Amygdala (tissue), 56 donors: Measurements from ENCODE around the gene C4orf33.
"Not testable (repeated sequence)": the region's sequence is repeated elsewhere in the genome, so short reads cannot be mapped to it uniquely, and the experiment has no call there.

Source experiments
- DNase-seq, 56 donors: peaks; one replicate each; lab custom pipeline; 2025; lab: John Stamatoyannopoulos, UW

C4orf33 gene, protein sequence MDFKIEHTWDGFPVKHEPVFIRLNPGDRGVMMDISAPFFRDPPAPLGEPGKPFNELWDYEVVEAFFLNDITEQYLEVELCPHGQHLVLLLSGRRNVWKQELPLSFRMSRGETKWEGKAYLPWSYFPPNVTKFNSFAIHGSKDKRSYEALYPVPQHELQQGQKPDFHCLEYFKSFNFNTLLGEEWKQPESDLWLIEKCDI

DNA sequence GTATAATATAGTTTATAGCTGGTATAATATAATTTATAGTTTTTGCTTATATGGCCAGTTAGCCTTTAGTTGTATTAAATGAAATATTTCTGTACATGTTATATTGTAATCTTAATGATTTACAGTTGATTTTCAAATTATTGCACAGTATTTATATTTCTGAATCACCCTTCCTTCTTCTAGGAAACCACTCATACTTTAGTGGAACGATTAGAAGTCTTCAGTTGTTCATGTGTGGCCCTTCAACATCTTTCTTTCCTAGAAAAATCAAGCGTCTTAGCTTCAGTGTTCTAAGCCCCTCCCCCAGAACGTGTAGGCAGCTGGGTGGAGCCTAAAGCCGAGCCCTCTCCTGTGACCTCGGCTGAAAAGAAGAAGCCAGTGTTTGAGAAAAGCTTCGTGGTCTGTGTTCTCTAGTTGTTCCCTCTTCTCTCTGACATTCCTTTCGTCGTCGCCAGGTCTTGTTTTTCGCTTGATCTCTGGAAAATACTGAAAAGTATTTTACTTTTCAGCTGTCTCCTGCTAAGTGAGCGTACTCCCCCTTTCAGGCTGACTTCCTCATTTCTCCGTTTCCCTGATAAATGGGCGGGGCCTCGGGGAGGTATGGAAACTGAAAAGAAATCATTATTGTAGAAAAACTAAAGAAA lies at the start of gene C4orf33:
C4orf33 (plus strand) TSS at position 342 of the 644 bp plus-strand sequence. CDS start 6,459 bp downstream, outside the sequence.
- peak in 48 of 56 donors; percentile 0 to 74 (median 29) for DNase-seq

DNA sequence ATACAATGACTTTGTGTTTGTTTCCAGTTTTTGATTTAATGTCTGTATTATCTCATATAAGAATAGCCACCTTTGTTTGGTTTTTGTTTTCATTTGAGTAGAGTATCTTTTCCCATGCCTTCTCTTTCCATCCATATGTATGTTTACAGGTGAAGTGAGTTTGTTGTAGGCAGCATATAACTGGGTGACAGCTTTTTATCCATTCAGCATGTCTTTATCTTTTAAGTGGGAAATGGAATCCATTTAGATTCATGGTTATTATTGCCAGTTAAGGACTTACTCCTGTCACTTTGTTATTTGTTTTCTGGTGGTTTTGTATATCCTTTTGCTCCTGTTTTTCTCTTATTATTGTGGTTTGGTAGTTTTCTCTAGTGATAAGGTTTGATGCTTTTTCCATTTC lies 36.9 kb upstream of the C4orf33 start:
- no peak for DNase-seq

DNA sequence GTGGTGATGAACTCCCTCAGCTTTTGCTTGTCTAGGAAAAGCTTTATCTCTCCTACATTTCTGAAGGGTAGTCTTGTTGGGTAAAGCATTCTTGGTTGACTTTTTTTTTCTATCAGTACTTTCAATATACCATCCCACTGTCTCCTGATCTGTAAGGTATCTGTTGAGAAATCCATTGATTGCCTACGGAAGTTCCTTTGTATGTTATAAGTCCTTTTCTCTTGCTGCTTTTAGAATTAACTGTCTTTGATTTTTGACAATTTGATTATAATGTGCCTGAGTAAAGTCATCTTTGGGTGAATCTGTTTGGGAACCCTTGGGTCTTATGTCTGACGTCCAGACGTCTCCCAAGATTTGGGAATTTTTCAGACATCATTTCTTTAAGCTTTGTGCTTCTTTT lies 33.4 kb upstream of the C4orf33 start:
- no peak for DNase-seq

DNA sequence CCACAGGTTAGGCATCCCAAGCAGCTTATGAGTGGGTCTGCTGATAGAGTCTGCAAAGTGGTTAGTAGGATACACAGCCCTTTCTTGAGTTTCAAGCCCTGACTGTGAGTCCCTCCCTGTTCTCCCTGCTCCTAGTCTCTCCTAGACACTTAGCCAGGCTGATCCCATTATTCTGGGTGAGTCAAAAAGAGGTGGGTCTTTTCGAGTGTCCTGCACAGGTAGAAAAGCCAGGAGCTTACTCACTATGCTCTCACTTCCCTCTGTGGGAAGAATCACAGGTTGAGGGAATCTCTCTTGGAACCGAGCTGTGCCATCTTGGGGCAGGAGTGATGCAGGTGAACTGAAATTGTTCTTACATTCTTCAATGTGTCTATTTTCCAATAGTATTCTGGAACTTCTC lies 32.3 kb upstream of the C4orf33 start:
- DNase-seq = no peak

DNA sequence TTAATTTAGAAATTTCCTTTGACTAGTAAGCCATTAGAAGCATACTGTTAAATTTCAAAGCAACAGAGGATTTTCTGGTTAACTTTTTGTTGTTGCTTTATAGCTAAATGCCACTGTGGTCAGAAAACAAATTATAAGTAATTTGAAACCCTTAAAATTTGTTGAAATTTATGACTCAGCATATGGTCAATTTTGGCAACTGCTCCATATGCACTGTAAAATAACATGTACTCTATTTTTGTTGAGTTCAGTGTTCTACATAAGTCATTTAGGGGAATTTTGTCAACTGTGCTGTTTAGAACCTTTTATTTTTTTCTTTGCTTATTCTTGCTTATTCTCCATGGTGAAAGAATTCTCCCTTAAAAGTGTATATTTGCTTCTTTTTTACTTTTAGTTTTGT lies 31.2 kb upstream of the C4orf33 start:
- no peak for DNase-seq

DNA sequence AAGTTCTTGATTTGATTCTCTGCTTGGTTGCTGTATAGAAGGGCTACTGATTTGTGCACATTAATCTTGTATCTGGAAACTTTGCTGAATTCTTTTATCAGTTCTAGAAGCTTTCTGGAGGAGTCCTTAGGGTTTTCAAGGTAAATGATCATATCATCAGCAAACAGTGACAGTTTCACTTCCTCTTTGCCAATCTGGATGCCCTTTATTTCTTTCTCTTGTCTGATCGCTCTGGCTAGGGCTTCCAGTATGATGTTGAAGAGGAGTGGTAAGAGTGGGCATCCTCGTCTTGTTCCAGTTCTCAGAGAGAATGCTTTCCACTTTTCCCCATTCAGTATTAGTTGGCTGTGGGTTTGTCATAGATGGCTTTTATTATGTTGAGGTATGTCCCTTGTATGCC lies 26.4 kb upstream of the C4orf33 start:
- DNase-seq = not testable (repeated sequence)

DNA sequence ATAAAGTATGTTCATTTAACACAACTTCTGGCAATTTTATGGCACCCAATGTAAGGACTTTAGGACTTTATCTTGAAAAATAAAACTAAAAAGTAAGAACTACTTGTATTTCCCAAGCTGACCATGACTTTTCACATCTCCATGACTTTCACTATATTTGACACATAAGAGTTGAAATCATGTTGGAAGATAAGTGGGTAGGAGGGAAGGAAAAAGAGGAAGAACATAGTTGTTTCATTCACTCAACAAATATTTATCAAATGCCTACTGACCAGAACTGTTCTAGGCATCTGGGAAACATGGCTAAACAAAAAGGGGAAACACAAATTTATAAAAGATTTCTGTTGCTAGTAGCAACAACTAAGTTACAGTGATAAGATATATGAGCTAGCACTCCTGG lies 18.6 kb upstream of the C4orf33 start:
- no peak for DNase-seq

DNA sequence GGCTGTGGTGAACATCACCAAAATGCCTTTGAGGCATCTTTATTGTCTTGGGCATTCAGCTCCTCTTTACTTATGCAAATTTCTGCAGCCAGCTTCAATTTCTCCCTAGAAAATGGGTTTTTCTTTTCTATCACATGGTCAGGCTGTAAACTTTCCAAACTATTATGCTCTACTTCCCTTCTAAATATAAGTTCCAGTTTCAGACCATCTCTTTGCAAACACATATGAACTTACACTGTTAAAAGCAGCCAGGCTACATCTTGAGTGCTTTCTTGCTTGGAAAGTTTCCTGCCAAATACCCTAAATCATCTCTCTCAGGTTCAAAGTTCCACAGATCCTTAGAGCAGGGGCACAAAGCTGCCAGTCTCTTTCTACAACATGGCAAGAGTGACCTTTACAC lies 15.8 kb upstream of the C4orf33 start:
- DNase-seq = no peak

DNA sequence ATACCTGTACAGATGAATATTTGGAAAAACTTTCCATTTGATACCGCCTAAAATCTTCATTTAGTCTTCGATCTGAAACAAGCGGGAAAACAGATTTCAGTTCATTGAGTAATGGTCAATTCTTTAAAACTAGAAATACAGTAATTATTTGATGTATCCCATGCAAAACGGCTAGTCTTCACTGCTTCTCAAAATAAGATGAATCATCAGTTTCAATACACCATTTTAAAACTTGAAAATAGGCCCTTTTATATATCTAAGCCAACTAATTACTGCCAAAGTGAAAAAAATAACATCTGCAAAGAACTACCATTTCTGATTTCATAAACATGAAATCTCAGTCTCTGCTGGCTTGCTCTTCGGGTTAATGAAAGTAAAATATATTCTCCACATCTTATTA lies 13.7 kb upstream of the C4orf33 start:
- no peak for DNase-seq

DNA sequence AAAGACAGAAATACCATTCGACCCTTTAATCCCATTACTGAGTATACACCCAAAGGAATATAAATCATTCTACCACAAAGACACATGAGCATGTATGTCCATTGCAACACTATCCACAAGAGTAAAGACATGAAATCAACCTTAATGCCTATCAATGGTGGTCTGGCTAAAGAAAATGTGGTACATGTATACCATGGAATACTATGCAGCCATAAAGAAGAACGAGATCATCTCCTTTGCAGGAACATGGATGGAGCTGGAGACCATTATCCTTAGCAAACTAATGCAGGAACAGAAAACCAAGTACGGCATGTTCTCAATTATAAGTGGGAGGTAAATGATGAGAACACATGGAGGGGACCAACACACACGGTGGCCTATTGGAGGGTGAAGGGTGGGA lies 10.5 kb upstream of the C4orf33 start:
- DNase-seq = no peak

DNA sequence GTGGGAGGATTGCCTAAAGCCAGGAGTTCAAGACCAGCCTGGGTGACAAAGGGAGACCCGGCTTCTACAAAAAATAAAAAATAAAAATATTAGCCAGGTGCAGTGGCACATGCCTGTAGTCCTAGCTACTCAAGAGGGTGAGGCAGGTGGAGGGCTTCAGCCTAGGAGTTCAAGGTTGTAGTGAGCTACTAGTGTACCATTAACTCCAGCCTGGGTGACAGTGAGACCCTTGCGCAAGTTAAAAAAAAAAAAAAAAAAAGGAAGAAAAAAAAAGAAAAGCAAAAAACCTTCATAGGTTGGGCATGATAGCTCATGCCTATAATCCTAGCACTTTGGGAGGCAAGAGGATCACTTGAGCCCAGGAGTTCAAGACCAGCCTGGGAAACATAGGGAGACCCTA lies 8.4 kb upstream of the C4orf33 start:
- DNase-seq = no peak

DNA sequence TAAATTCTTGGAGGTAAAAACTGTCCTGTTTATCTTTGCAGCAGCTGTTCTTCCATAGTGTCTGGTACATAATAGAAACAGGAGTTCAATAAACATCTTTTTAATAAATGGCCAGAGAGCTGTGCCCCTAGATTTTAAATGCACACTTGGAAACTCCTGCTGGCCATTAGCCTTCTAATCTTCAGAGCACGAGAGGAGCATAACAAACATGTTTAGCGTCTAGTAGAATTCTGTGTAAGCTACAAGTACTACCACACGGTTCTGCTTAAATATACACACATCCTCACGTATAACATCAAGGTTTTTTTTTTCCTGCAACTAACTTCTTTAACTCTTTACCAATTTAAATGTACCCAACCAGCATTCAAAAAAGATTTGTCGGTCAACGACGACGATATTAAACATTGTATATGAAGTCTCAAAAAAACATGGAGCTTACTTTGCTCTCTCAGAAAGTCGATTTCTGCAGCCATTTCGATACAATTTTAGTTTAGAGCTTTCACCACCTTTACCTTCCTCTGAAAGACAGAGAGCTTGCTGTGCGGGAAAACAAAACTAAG lies 3.2 kb upstream of the C4orf33 start:
- no peak for DNase-seq

DNA sequence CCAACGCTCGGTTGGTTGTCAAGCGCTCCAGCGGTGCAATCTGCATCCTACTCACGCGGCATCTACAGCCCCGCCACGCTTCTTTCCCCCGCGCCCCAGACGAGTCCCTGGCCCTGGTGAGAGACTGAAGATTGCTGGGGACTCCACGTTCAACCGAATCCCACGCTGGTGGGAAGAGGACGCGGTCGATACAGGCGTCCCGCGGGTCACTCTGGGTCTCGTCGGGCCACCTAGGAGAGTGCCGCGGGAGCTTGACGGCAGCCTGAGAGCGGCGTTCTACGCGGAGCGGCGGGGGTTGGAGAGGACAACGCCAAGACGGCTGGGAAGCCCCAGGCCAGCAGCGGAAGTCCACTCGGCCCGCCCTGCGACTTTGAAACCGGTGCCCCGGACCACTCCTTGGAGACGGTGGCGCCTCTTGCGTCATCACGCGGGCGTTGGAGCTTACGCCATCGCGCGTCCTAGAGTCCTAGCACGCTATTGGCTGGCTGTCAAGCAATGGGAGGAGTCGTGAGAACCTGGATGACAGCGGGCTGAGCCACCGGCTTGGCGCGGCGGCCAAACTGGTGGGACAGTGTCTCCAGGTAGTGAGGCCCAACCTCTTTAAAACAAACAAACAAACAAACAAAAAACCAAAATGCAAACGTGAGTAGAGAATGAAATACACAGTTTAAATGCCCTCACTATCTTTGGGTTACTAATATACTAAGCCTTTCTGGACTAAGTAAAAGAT lies 2.6 kb upstream of the C4orf33 start, which contains the start of gene SCLT1:
SCLT1 (minus strand) TSS at position 349 of the 730 bp plus-strand sequence. CDS start 436 bp downstream, outside the sequence.
- DNase-seq = peak; percentile 57 to 99 (median 93)

DNA sequence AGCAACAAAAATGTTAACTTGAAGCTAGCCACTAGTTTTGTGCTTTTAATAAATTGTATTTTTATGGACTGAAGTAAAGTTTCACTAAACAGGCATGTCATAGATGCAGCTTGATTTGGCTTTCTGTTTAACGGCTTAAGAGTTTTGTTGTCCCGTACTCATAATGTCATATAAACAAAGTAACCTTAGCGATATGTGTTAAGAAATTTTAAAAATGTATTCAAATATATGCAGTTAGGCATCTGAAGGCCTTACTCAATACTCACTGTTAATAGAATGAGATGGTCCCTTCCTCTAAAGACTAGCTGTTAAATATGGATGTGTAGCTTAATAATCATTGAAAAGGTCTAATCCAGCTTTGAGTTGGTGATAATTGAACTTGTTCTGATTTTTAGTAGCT lies 1.6 kb upstream of the C4orf33 start:
- DNase-seq = no peak

DNA sequence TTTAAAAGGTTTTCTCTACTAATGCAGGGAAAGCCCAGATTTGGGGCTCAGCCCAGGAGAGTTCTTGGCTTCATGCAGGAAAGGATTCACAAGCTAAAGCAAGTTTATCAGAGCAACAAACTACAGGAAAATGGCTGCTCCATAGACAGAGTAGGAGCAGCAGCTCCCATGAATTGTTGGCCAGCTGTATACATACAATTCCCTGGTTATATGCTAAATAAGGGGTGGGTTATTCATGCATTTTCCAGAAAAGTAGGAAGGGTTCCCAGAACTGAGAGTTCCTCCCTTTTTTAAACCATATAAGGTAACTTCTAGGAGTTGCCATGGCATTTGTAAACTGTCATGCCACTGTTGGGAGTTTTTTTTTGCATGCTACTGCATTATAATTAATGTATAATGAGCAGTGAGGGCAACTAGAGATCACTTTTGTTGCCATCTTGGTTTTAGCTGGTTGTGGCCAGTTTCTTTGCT lies 2.6 kb downstream of the C4orf33 start:
- DNase-seq = no peak

DNA sequence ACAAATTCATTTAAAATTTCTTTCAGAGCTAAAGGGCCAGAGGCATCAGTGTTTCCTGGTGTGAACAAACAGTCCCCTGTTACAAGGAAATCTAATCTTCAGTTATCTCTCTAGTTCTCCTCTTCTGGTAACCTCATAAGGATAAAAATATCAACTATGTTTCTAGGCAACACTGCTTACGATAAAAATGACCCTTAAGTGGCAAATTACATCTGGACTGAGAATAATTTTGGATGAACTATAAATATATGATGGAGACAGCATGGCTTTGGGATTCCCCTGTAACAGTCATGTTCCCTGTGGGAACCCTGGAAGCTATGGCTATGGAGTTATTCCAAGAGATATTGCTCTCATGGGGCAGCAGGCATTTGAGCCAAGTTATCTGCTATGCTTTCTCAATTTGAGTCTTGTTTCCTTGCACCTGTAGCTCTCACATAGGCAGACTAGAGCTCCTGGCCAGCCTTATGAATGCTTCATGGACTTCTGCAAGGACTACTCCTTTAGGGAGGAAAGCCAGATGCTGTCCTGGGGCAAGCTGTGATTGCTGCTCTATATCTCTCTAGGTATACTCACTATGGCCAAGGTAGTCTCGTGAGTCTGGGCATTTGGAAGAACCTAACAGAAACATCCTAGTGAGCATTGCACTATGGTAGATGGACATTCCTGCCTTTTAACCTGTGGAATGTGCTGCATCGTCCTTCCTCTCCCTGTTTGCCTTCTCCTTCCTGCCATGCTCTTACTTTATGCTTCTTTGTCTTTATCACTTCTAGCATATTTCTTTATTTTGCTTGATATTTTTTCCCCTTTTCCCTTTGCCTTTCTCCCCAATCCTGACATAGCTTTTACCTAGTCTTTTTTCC lies 14.2 kb downstream of the C4orf33 start:
- DNase-seq = no peak

DNA sequence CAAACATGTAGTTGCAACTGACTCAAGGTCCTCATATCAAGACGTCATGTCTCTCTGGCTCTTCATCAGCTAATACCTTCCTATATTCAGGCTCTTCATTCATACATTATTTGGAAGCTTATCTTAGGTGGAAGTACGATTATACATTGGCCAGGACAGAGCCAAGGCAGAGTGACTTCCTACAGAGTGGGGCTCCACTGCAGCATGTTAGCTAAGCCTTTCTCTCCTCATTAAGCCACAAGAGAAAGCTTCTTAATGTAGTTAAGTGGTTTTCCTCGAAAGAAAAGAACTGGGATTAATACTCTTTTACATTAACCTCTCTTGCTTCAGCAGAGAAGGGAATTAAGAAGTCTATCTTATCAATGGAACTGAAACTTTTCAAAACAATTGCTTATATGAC lies 15.0 kb downstream of the C4orf33 start:
- DNase-seq = no peak

DNA sequence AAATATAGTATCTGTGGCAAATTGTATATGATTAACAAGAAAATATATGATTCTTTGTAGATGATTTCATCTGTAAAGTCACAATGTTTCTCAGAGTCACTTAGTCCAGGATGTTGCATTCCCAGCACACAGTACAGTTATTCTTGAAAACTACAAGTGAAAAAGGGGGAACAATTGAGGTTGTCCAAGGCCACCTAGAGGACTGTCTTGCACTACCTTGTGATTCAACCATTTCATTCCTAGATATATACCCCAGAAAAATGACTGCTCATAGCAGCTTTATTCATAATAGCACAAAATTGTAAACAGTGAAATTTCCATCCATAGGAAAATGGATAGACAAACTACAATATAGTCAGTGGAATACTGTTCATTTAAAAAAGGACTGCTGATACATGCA lies 16.0 kb downstream of the C4orf33 start:
- no peak for DNase-seq

DNA sequence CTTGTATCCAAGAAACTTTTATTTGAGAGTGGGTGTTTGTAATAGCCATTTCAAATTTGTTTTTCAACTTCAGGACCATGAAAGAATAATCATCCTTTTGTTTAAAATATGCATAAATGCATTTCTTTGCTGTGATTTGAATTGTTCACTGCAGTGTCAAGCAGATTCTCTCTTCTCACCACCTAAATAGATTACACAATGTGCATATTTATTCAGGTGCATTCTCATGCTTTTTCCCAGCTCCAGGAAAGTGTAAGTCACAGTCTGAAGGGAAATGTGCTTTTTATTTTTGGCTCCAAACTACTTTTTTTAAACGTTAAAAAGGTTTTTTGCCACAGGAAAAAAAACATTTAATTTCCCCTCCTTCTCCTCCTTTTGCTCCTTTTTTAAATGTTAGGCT lies 17.5 kb downstream of the C4orf33 start:
- DNase-seq = no peak

DNA sequence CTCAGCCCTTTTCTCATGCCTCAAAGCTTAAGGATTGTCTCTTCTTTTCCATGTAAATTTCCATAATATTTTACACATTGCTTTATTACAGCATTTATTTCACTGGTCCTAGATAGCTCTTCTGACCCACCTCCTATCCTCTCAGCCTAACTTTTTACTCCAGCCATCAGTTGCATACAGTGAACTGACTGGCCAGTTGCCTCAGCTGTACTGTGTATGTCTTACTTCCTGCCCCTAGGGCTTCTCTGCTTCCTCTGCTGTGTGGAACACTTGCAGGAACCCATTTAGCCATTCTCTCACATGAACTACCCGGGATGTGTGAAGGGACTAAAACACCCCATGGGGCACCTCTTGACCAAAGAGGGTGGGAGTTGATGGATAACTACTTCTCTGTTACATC lies 18.0 kb downstream of the C4orf33 start:
- no peak for DNase-seq
